SK-N-SH treated with all-trans-retinoic acid at 6 μM for 48 hours (cell line): Measurements from ENCODE around the gene MRTFA.

Experiments
- ATAC-seq: fragments of 200-7000 bp; cut with Tn5 transposase; 3 replicates; pipeline ENCODE4 v1.9.1; 2020; ENCODE audit warnings: mild to moderate bottlenecking, moderate library complexity
- ARNTL ChIP-seq: fragments of 450-650 bp; formaldehyde crosslinking; IDR thresholded peaks from 2 replicates; pipeline ENCODE4 v1.5.0; 2020; ENCODE audit warnings: low read depth, mild to moderate bottlenecking, moderate library complexity, borderline replicate concordance
- BACH2 ChIP-seq: fragments of 250-450 bp; sonication (Bioruptor Pico); IDR thresholded peaks from 2 replicates; pipeline ENCODE4 v1.9.0; 2021; ENCODE audit warnings: mild to moderate bottlenecking, borderline replicate concordance
- CSDC2 ChIP-seq: fragments of 250-450 bp; sonication (Bioruptor Pico); IDR thresholded peaks from 2 replicates; pipeline ENCODE4 v1.5.0; 2020; ENCODE audit warnings: mild to moderate bottlenecking, moderate library complexity
- CSRNP3 ChIP-seq: fragments of 250-450 bp; sonication (Bioruptor Pico); IDR thresholded peaks from 2 replicates; pipeline ENCODE4 v1.5.1; 2021; ENCODE audit warnings: mild to moderate bottlenecking, moderate library complexity
- ESRRG ChIP-seq: fragments of 250-450 bp; sonication (Bioruptor Pico); IDR thresholded peaks from 2 replicates; pipeline ENCODE4 v1.6.1; 2021; ENCODE audit warnings: mild to moderate bottlenecking
- GLIS3 ChIP-seq: fragments of 250-450 bp; sonication (Bioruptor Pico); IDR thresholded peaks from 2 replicates; pipeline ENCODE4 v1.5.0; 2020; ENCODE audit warnings: mild to moderate bottlenecking, moderate library complexity
- ISL1 ChIP-seq: fragments of 250-450 bp; sonication (Bioruptor Pico); IDR thresholded peaks from 2 replicates; pipeline ENCODE4 v2.1.2; 2022; ENCODE audit warnings: mild to moderate bottlenecking, moderate library complexity
- OSR1 ChIP-seq: fragments of 250-450 bp; sonication (Bioruptor Pico); IDR thresholded peaks from 2 replicates; pipeline ENCODE4 v1.8.0; 2022; ENCODE audit warnings: moderate library complexity, mild to moderate bottlenecking, inconsistent platforms
- POU6F1 ChIP-seq: fragments of 250-450 bp; sonication (Bioruptor Pico); IDR thresholded peaks from 2 replicates; pipeline ENCODE4 v1.8.0; 2021; ENCODE audit warnings: low read depth, mild to moderate bottlenecking, moderate library complexity, borderline replicate concordance
- PPARA ChIP-seq: fragments of 250-450 bp; sonication (Bioruptor Pico); IDR thresholded peaks from 2 replicates; pipeline ENCODE4 v1.5.0; 2020; ENCODE audit warnings: mild to moderate bottlenecking, borderline replicate concordance
- RARB ChIP-seq: fragments of 250-450 bp; sonication (Bioruptor Pico); IDR thresholded peaks from 2 replicates; pipeline ENCODE4 v1.8.0; 2021; ENCODE audit warnings: mild to moderate bottlenecking, moderate library complexity
- TCF4 ChIP-seq: fragments of 250-450 bp; sonication (Bioruptor Pico); IDR thresholded peaks from 2 replicates; pipeline ENCODE4 v1.8.0; 2021; ENCODE audit warnings: mild to moderate bottlenecking, moderate library complexity, borderline replicate concordance
- ZC3H10 ChIP-seq: fragments of 250-450 bp; sonication (Bioruptor Pico); IDR thresholded peaks from 2 replicates; pipeline ENCODE4 v1.5.1; 2021; ENCODE audit warnings: mild to moderate bottlenecking, moderate library complexity
- ZFP3 ChIP-seq: fragments of 250-450 bp; sonication (Bioruptor Pico); IDR thresholded peaks from 2 replicates; pipeline ENCODE4 v1.5.0; 2020; ENCODE audit warnings: mild to moderate bottlenecking, moderate library complexity
- TF ChIP-seq, protein P1 (sequence below): fragments of 250-450 bp; sonication (Bioruptor Pico); IDR thresholded peaks from 2 replicates; pipeline ENCODE4 v1.5.0; 2020; ENCODE audit warnings: mild to moderate bottlenecking, moderate library complexity
- TF ChIP-seq, protein P2 (sequence below): fragments of 250-450 bp; sonication (Bioruptor Pico); IDR thresholded peaks from 2 replicates; pipeline ENCODE4 v1.5.1; 2020; ENCODE audit warnings: low read depth, mild to moderate bottlenecking, moderate library complexity
- TF ChIP-seq, protein P3 (sequence below): fragments of 250-450 bp; sonication (Bioruptor Pico); IDR thresholded peaks from 2 replicates; pipeline ENCODE4 v1.8.0; 2020; ENCODE audit warnings: mild to moderate bottlenecking, moderate library complexity, borderline replicate concordance

Gene MRTFA

DNA sequence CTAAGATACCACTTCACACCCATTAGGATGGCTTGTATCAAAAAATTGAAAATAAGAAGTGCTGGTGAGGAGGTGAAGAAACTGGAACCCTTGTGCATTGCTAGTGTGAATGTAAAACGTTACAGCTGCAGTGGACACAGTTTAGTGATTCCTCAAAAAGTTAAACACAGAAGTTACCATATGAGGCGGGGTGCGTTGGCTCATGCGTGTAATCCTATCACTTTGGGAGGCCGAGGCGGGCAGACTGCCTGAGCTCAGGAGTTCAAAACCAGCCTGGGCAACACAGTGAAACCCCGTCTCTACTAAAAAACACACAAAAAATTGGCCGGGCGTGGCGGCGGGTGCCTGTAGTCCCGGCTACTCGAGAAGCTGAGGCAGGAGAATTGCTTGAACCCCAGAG is 222.6 kb downstream of the MRTFA start (continued):
- TF ChIP-seq ARNTL (CRISPR knock-in tag) (no peak), ISL1 (CRISPR knock-in tag) (no peak)

DNA sequence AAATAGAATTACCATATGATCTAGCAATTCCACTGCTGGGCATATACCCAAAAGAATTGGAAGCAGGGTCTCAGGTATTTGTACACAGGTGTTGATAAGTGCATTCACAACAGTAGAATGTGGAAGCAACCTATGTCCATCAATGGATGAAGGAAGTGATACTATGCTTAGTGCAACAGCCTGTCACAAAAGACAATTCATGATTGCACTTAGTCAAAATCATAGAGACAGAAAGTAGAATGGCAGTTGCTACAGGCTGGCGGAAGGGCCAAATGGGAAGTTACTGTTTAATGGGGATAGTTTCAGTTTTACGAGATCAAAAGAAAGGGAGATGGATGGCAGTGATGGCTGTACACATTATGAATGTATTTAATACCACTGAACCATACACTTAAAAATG is 224.1 kb downstream of the MRTFA start:
- no peak for ATAC-seq

GRCh38 chr22:40411506-40411861 is 225.0 kb downstream of the MRTFA start:
- no peak for ATAC-seq
- TF ChIP-seq PPARA (CRISPR knock-in tag) = no peak
- TF ChIP-seq, protein P1, sequence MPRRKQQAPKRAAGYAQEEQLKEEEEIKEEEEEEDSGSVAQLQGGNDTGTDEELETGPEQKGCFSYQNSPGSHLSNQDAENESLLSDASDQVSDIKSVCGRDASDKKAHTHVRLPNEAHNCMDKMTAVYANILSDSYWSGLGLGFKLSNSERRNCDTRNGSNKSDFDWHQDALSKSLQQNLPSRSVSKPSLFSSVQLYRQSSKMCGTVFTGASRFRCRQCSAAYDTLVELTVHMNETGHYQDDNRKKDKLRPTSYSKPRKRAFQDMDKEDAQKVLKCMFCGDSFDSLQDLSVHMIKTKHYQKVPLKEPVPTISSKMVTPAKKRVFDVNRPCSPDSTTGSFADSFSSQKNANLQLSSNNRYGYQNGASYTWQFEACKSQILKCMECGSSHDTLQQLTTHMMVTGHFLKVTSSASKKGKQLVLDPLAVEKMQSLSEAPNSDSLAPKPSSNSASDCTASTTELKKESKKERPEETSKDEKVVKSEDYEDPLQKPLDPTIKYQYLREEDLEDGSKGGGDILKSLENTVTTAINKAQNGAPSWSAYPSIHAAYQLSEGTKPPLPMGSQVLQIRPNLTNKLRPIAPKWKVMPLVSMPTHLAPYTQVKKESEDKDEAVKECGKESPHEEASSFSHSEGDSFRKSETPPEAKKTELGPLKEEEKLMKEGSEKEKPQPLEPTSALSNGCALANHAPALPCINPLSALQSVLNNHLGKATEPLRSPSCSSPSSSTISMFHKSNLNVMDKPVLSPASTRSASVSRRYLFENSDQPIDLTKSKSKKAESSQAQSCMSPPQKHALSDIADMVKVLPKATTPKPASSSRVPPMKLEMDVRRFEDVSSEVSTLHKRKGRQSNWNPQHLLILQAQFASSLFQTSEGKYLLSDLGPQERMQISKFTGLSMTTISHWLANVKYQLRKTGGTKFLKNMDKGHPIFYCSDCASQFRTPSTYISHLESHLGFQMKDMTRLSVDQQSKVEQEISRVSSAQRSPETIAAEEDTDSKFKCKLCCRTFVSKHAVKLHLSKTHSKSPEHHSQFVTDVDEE = no peak

More for the DNA sequence above, 224.1 kb downstream of the MRTFA start:
- TF ChIP-seq POU6F1 (CRISPR knock-in tag) = no peak
- TF ChIP-seq RARB (CRISPR knock-in tag) = no peak
- no peak for TF ChIP-seq ESRRG (CRISPR knock-in tag)
- no peak for TF ChIP-seq PPARA (CRISPR knock-in tag)
- TF ChIP-seq, protein P2, sequence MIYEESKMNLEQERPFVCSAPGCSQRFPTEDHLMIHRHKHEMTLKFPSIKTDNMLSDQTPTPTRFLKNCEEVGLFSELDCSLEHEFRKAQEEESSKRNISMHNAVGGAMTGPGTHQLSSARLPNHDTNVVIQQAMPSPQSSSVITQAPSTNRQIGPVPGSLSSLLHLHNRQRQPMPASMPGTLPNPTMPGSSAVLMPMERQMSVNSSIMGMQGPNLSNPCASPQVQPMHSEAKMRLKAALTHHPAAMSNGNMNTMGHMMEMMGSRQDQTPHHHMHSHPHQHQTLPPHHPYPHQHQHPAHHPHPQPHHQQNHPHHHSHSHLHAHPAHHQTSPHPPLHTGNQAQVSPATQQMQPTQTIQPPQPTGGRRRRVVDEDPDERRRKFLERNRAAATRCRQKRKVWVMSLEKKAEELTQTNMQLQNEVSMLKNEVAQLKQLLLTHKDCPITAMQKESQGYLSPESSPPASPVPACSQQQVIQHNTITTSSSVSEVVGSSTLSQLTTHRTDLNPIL (CRISPR knock-in tag) = no peak
- TF ChIP-seq, protein P1 = no peak
- TF ChIP-seq BACH2 (CRISPR knock-in tag) = no peak
- TF ChIP-seq CSRNP3 = no peak
- no peak for TF ChIP-seq OSR1 (CRISPR knock-in tag)
- no peak for TF ChIP-seq ARNTL (CRISPR knock-in tag)
- no peak for TF ChIP-seq ZC3H10 (CRISPR knock-in tag)
- no peak for TF ChIP-seq TCF4

DNA sequence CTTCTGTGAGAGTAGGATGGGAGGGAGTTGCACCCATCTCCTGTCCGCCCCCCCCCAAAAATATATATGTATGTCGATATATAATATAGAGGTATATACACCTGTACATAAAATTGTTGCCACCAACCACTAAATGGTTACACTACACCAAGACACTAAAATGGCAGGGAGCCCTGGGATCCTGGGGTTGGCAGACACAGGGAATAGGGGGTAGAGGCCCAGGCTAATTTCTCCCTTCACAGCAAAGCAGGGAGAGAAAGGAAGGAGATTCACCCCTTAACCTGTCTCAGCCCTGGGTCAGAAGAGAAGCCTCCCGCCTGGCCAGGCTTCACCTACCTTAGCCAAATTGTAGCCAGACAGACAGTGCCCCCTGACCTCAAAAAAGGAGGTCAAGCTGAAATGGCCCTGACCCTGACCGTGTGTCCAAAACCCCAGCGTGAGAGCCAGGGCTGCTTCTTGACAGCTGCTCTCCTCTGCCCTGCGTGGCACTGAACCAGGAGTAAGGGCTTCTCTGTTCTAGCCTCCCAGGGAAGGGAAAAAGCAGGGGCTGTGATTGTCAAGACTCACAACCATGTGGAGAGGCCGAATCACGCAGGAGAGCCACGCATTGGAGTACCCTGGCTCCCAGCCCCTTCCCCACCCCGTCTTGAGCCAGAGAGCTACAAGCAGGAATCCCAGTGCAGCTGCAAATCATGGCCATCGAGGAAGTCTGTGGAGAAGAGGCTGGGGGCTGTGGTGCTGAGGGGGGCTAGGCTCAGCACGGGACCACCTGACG is 225.6 kb downstream of the MRTFA start:
- no peak for ATAC-seq
- TF ChIP-seq GLIS3 (CRISPR knock-in tag) (no peak), CSDC2 (CRISPR knock-in tag) (no peak), CSRNP3 (no peak), ZFP3 (CRISPR knock-in tag) (no peak), ARNTL (CRISPR knock-in tag) (no peak), TCF4 (no peak), BACH2 (CRISPR knock-in tag) (no peak), ISL1 (CRISPR knock-in tag) (no peak)
- TF ChIP-seq, protein P2 (CRISPR knock-in tag) = no peak
- TF ChIP-seq, protein P3, sequence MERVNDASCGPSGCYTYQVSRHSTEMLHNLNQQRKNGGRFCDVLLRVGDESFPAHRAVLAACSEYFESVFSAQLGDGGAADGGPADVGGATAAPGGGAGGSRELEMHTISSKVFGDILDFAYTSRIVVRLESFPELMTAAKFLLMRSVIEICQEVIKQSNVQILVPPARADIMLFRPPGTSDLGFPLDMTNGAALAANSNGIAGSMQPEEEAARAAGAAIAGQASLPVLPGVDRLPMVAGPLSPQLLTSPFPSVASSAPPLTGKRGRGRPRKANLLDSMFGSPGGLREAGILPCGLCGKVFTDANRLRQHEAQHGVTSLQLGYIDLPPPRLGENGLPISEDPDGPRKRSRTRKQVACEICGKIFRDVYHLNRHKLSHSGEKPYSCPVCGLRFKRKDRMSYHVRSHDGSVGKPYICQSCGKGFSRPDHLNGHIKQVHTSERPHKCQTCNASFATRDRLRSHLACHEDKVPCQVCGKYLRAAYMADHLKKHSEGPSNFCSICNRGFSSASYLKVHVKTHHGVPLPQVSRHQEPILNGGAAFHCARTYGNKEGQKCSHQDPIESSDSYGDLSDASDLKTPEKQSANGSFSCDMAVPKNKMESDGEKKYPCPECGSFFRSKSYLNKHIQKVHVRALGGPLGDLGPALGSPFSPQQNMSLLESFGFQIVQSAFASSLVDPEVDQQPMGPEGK (CRISPR knock-in tag) = no peak
